Epithelial cell of proximal tubule (primary cell): Measurements from ENCODE around the gene ALDH3A1. TPM values are rescaled to one million over a fixed set of nuclear protein-coding genes. Genes with fewer than 3 reads are reported as not detected.

Experiments used
- DNase-seq: peaks from one replicate; pipeline ENCODE4 v3.0.0-alpha.2; 2011; ENCODE audit warnings: low read depth
- H3K4me3 ChIP-seq: 2 replicates; pipeline ENCODE4 v1.5.1; 2011; ENCODE audit warnings: low read depth, mild to moderate bottlenecking, low read length
- CTCF ChIP-seq: conservative IDR thresholded peaks from 2 replicates; pipeline ENCODE4 v1.5.1; 2012; ENCODE audit warnings: low read depth, mild to moderate bottlenecking, low read length
- total RNA-seq: library from RNA; depleted of rRNA; stranded (reverse); fragments of >200 nt; gene quantifications from 2 replicates; pipeline ENCODE4 v1.2.3, GENCODE V29; 2015

Gene ALDH3A1
- total RNA-seq, 1 donor from 2014 or later = 3.3 TPM

DNA sequence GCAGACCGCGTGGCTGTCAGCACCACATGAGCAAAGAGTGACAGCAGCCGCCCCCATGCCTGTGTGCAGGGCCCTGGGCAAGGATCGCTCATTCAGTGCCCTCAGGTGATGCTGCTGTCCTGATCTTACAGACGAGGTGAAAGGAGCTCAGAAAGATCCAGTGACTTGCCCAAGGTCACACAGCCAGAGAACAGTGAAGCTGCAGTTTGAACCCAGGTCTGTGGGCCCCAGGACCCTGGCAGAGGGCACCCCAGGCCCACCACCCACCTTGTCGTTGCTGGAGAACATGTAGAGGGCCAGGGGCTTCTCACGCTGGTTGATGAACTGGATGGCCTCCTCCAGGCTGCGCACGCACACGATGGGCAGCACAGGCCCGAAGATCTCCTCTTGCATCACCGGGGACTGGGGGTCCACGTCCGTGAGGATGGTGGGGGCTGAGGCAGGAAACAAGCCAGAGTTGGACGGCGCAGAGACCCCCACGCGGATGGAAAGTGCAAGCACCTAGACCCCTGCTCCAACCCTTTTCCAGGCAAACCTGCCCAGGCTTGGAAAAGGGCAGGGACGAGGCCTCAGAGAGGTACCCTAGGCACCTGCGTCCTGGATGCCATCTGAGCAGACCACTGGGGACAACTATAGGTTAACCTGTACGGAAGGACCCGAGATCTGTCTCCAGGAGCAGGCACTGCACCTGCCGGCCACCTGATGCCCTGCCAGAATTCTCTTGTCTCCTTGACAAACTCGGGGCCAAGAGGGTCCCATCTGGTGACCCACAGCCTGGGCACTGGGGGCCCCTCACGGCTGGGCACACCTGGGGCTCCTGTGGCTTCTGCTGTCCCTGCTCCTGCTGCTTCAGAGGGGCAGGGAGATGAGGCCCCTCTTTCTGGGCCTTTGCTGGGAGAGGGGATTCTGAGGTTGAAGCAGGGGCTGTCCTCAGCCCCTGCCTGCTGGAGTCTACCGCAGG lies 8.6 kb downstream of the ALDH3A1 start:
- no peak for TF ChIP-seq CTCF

GRCh38 chr17:19738757-19739156 lies 9.3 kb downstream of the ALDH3A1 start:
- no peak for DNase-seq
- no peak overlapping the region for H3K4me3 ChIP-seq
- TF ChIP-seq CTCF = no peak

More for the DNA sequence above, 8.6 kb downstream of the ALDH3A1 start:
- no peak overlapping the region for H3K4me3 ChIP-seq
- no peak for DNase-seq

DNA sequence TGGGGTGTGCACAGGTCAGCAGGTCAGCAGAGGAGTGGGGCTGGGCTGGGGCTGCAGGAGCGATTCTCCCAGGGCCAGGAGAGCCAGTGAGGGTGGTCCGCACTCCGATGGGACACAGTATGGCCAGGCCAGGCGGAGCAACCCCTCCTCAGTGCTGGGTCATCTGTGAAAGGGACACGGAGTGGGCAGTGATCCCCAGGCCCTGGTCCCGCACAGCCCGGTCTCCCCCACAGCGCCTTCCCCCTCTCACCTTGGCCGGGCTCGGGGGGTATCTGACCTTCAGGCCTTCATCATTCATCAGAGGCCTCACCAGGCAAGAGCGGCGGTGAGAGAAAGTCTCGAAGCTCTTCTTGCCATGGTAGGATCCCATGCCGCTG lies 10.0 kb downstream of the ALDH3A1 start:
- no peak for DNase-seq
- TF ChIP-seq CTCF = no peak

GRCh38 chr17:19737305-19738072 lies 10.6 kb downstream of the ALDH3A1 start:
- no peak for TF ChIP-seq CTCF
- DNase-seq = no peak
- H3K4me3 ChIP-seq = no peak overlapping the region

More for the DNA sequence above, 10.0 kb downstream of the ALDH3A1 start:
- H3K4me3 ChIP-seq = no peak overlapping the region

GRCh38 chr17:19736071-19736470 lies 12.0 kb downstream of the ALDH3A1 start:
- DNase-seq = no peak
- H3K4me3 ChIP-seq = no peak overlapping the region
- TF ChIP-seq CTCF = no peak

- no peak for TF ChIP-seq CTCF
- DNase-seq = no peak
- H3K4me3 ChIP-seq = no peak overlapping the region
Observed at GRCh38 chr17:19733953-19734526, 14.1 kb downstream of the ALDH3A1 start.
